Gastroesophageal sphincter (tissue), 4 donors: ENCODE data around the gene DBP. TPM values are rescaled to one million over a fixed set of nuclear protein-coding genes. Genes with fewer than 3 reads are reported as not detected.

Experiments
- ATAC-seq: fragments of 150-250 bp; one replicate; pipeline ENCODE4 v1.9.1; 2016; ENCODE audit warnings: mild to moderate bottlenecking, moderate library complexity
- H3K27ac ChIP-seq, 4 donors: fragments of 200-600 bp; sonication (generic) in 3 of 4; 1 replicate in 3 of 4; 2 replicates in 1 of 4; pipeline ENCODE4 v1.5.1; 2016 to 2019
- H3K27me3 ChIP-seq: fragments of 200-600 bp; sonication (generic); one replicate; pipeline ENCODE4 v1.5.1; 2019
- H3K36me3 ChIP-seq, 2 donors: fragments of 200-600 bp; sonication (generic); one replicate each; pipeline ENCODE4 v1.5.1; 2019; ENCODE audit warnings: control low read depth in 1 of 2
- H3K4me1 ChIP-seq, 3 donors: fragments of 200-600 bp; sonication (generic); 1 replicate in 2 of 3; 2 replicates in 1 of 3; pipeline ENCODE4 v1.5.1; 2016 to 2019; ENCODE audit warnings: control low read depth in 2 of 3
- H3K4me3 ChIP-seq, 2 donors: fragments of 200-600 bp; sonication (generic); one replicate each; pipeline ENCODE4 v1.5.1; 2019; ENCODE audit warnings: mild to moderate bottlenecking in 1 of 2, moderate library complexity in 1 of 2
- H3K9me3 ChIP-seq, 3 donors: fragments of 200-600 bp; sonication (generic); one replicate each; pipeline ENCODE4 v1.5.1; 2017 to 2019; ENCODE audit warnings: control low read depth in 2 of 3
- CTCF ChIP-seq, 4 experiments: fragments of 200-600 bp in 2 of 4; fragments of 450-650 bp in 2 of 4; sonication (generic) in 1 of 4; IDR thresholded peaks; one replicate each; pipeline ENCODE4 v1.5.1; 2017 to 2019; ENCODE audit warnings: antibody characterized with exemption in 4 of 4, mild to moderate bottlenecking in 2 of 4, moderate library complexity in 2 of 4
- EP300 ChIP-seq: sonication (generic); formaldehyde crosslinking; IDR thresholded peaks from one replicate; pipeline ENCODE4 v1.6.1; 2017; ENCODE audit warnings: antibody characterized with exemption, mild to moderate bottlenecking
- POLR2A ChIP-seq, 2 donors: fragments of 450-650 bp; IDR thresholded peaks; one replicate each; pipeline ENCODE4 v1.6.1; 2017; ENCODE audit warnings: antibody characterized with exemption in 2 of 2, mild to moderate bottlenecking in 2 of 2, moderate library complexity in 1 of 2
- POLR2AphosphoS5 ChIP-seq: sonication (generic); formaldehyde crosslinking; IDR thresholded peaks from one replicate; pipeline ENCODE4 v1.6.1; 2017; ENCODE audit warnings: antibody characterized with exemption
- WGBS, 2 donors: methylation state at CpG; one replicate each; pipeline ENCODE4 v1.1.5; 2018; ENCODE audit warnings: low coverage in 1 of 2; 5-methylcytosine and 5-hydroxymethylcytosine counted together
- total RNA-seq, 4 donors: library from RNA; depleted of rRNA; stranded (reverse); fragments of >200 nt; gene quantifications; one replicate each; pipeline ENCODE4 v1.1.0, GENCODE V29; 2016

Gene DBP
- total RNA-seq, 4 donors from 2014 or later: 2.9 to 16.8 (median 8.9) TPM

DNA sequence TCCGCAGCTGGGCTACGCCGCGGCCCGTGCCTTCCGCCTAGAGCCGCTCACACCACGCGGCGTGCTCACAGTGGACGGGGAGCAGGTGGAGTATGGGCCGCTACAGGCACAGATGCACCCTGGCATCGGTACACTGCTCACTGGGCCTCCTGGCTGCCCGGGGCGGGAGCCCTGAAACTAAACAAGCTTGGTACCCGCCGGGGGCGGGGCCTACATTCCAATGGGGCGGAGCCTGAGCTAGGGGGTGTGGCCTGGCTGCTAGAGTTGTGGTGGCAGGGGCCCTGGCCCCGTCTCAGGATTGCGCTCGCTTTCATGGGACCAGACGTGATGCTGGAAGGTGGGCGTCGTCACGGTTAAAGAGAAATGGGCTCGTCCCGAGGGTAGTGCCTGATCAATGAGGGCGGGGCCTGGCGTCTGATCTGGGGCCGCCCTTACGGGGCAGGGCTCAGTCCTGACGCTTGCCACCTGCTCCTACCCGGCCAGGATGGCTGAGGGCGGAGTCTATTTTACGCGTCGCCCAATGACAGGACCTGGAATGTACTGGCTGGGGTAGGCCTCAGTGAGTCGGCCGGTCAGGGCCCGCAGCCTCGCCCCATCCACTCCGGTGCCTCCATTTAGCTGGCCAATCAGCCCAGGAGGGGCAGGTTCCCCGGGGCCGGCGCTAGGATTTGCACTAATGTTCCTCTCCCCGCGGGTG lies 7.4 kb downstream of the DBP start:
- peak overlapping the region in 1 of 2 donors; percentile 5 for H3K4me3 ChIP-seq
- peaks cover 8 to 75% (median 35%) of the 10 kb centered on the region in 3 donors for H3K4me1 ChIP-seq
- H3K36me3 ChIP-seq: peaks cover 0 to 52% of the 10 kb centered on the region in 2 donors
- 60% methylated on average over 4 of the region's 48 CpGs; no CpG with 5 or more reads in 1 of the 2 donors for WGBS, 2 donors
- TF ChIP-seq EP300 (no peak), POLR2A (IDR thresholded peaks at IDR 0.05) (no peak), POLR2AphosphoS5 (no peak), CTCF (IDR thresholded peaks at IDR 0.05) (no peak)
- no peaks in the 10 kb centered on the region for H3K27me3 ChIP-seq
- H3K27ac ChIP-seq: peak overlapping the region; percentile 41 to 98 (median 89)
- H3K9me3 ChIP-seq: no peaks in the 10 kb centered on the region
- ATAC-seq: peak; percentile 50

- 84% methylated on average over 14 of the region's 22 CpGs; no CpG with 5 or more reads in 1 of the 2 donors for WGBS, 2 donors
- TF ChIP-seq EP300: no peak
- TF ChIP-seq POLR2A (IDR thresholded peaks at IDR 0.05): no peak
- no peak for TF ChIP-seq POLR2AphosphoS5
- no peak for TF ChIP-seq CTCF (IDR thresholded peaks at IDR 0.05)
- H3K36me3 ChIP-seq: peaks cover 0 to 52% of the 10 kb centered on the region in 2 donors
- peaks cover 7 to 75% (median 36%) of the 10 kb centered on the region in 3 donors for H3K4me1 ChIP-seq
- H3K4me3 ChIP-seq: no peak overlapping the region
- H3K27me3 ChIP-seq: no peaks in the 10 kb centered on the region
- no peaks in the 10 kb centered on the region for H3K9me3 ChIP-seq
- H3K27ac ChIP-seq: peak overlapping the region; percentile 41 to 98 (median 89)
- no peak for ATAC-seq
Observed at GRCh38 chr19:48629297-48629598, 7.9 kb downstream of the DBP start.

GRCh38 chr19:48628486-48629296 lies 8.5 kb downstream of the DBP start:
- ATAC-seq: no peak

DNA sequence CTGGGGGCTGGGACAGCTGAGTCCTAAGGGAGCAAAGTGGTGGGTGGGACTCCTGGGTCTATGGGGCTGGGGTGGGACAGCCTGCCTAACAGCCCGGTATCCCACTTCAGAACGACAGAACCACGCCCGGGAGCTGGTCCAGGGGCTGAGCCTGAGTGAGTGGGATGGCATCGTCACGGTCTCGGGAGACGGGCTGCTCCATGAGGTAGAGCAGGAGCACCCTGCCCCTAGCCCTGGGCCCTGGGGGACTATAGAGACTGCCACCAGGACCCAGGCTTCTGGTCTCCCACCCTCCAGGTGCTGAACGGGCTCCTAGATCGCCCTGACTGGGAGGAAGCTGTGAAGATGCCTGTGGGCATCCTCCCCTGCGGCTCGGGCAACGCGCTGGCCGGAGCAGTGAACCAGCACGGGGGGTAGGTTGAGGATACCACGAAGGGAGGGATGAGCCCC lies 9.3 kb downstream of the DBP start:
- no peak for ATAC-seq
- peak overlapping the region in 3 of 4 donors; percentile 7 to 98 (median 92) for H3K27ac ChIP-seq
- no CpG with 5 or more reads among the region's 17 CpGs for WGBS, 2 donors
- H3K9me3 ChIP-seq: no peaks in the 10 kb centered on the region
- no peak overlapping the region for H3K4me3 ChIP-seq
- no peaks in the 10 kb centered on the region for H3K27me3 ChIP-seq
- H3K36me3 ChIP-seq: peaks cover 0 to 48% of the 10 kb centered on the region in 2 donors
- TF ChIP-seq POLR2AphosphoS5 (no peak), POLR2A (IDR thresholded peaks at IDR 0.05) (peak in 1 of 2 donors; percentile 14)
- peaks cover 0 to 72% (median 31%) of the 10 kb centered on the region in 3 donors for H3K4me1 ChIP-seq

More at GRCh38 chr19:48628486-48629296, 8.5 kb downstream of the DBP start:
- H3K27ac ChIP-seq: peak overlapping the region in 3 of 4 donors; percentile 86 to 98 (median 92)
- peaks cover 0 to 52% of the 10 kb centered on the region in 2 donors for H3K36me3 ChIP-seq
- TF ChIP-seq POLR2AphosphoS5 (no peak), EP300 (no peak), POLR2A (IDR thresholded peaks at IDR 0.05) (no peak), CTCF (IDR thresholded peaks at IDR 0.05) (no peak)
- 68 to 80% methylated on average over 5 to 11 of the region's 34 CpGs for WGBS, 2 donors
- H3K4me1 ChIP-seq: peaks cover 3 to 72% (median 31%) of the 10 kb centered on the region in 3 donors
- no peaks in the 10 kb centered on the region for H3K9me3 ChIP-seq
- H3K4me3 ChIP-seq: no peak overlapping the region
- no peaks in the 10 kb centered on the region for H3K27me3 ChIP-seq

GRCh38 chr19:48627201-48627864 lies 9.8 kb downstream of the DBP start:
- no peak for ATAC-seq
- Histone ChIP-seq H3K4me1 (peaks cover 0 to 72% (median 32%) of the 10 kb centered on the region in 3 donors), H3K27me3 (no peaks in the 10 kb centered on the region), H3K4me3 (no peak overlapping the region), H3K27ac (peak overlapping the region in 3 of 4 donors; percentile 7 to 98 (median 92)), H3K9me3 (no peaks in the 10 kb centered on the region), H3K36me3 (peaks cover 0 to 43% of the 10 kb centered on the region in 2 donors)
- TF ChIP-seq POLR2A (IDR thresholded peaks at IDR 0.05) (no peak), CTCF (IDR thresholded peaks at IDR 0.05) (no peak), POLR2AphosphoS5 (no peak), EP300 (no peak)
- 80% methylated on average over 1 of the region's 6 CpGs; no CpG with 5 or more reads in 1 of the 2 donors for WGBS, 2 donors
